CD4-positive, alpha-beta T cell treated with Interleukin-21 for 1 hour (primary cell): ENCODE results near the gene JOSD1.
"Not testable (repeated sequence)": the region's sequence is repeated elsewhere in the genome, so short reads cannot be mapped to it uniquely, and the experiment has no call there.

Source experiments
- DNase-seq: peaks from one replicate; pipeline ENCODE4 v3.0.0-alpha.2; 2020

Gene JOSD1

DNA sequence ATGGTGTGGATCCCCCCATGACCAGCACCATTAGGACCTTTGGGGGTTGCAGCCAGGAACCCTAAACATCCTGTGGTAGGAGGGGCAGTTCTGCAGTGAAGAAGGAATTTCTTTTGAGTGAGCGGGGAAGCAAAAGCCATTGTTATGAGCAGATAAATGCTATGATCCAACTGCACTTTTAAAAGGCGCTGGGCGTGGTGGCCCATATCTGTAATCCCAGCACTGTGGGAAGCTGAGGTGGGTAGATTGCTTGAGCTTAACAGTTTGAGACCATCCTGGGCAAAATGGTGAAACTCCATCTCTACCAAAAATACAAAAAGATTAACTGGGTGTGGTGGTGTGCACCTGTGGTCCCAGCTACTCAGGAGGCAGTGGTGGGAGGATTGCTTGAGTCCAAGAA is 24.9 kb downstream of the JOSD1 start:
- DNase-seq = no peak

GRCh38 chr22:38674888-38675287 is 25.9 kb downstream of the JOSD1 start:
- DNase-seq = no peak

GRCh38 chr22:38657045-38657909 is 43.5 kb downstream of the JOSD1 start:
- DNase-seq = peak; percentile 45

DNA sequence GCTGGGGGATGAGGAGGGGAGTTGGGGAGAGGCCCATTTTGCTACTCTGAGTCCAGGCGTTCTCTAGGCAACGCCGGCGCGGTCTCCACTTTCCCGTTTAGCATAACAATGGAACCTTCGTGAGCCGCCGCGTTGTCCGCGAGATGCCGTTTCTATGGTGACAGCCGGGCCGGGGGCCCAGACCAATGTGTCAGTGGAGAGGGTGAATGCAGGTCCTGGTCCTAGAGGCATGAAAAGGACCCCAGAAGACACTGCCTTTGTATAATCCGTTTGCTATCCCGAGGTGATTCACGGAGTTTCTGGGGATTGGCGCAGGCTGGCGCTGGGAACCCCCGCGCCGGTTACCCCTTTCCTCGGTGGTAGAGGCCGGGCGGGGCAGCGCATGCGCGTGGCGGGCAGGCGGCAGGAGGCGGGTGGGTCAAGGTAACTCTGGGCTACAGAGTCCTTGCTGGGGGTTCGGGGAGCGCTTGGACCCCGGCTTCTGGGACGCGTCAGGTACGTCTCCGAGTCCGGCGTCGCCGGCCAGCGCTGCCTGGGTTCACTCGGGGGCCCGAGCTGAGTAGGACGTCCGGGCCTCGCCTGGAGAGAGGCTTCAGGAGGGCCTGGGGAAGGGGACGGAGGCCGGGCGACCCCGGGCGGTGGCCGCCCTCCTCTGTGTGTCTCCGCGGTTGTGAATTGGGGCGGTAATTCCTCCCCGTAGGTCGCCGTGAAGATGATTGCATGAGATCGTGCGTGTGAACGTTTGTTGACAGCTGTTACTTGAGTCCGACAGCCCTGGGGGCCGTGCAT is 44.3 kb downstream of the JOSD1 start, which contains the start of the genes CBY1 and FAM227A:
CBY1 (plus strand) TSS at position 383 of the 789 bp plus-strand sequence. CDS start 11,417 bp downstream, outside the sequence.
FAM227A (minus strand) TSS at position 137 of the 789 bp plus-strand sequence. CDS start 6,224 bp downstream, outside the sequence.
- peak; percentile 88 for DNase-seq

GRCh38 chr22:38655519-38656255 is 45.1 kb downstream of the JOSD1 start:
- no peak for DNase-seq

- DNase-seq = no peak
Measured at GRCh38 chr22:38653741-38654140, 47.0 kb downstream of the JOSD1 start.

DNA sequence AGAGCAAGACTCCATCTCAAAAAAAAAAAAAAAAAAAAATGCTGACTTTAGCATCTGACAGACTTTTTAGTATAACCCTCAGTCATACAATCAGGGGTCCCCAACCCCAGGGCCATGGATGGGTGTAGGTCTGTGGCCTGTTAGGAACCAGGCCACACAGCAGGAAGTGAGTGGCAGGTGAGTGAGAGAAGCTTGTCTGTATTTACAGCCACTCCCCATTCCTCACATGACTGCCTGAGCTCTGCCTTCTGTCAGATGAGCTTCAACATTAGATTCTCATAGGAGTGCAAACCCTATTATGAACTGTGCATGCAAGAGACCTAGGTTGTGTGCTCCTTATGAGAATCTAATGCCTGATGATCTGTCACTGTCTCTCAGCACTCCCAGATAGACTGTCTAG is 47.9 kb downstream of the JOSD1 start:
- DNase-seq = no peak

DNA sequence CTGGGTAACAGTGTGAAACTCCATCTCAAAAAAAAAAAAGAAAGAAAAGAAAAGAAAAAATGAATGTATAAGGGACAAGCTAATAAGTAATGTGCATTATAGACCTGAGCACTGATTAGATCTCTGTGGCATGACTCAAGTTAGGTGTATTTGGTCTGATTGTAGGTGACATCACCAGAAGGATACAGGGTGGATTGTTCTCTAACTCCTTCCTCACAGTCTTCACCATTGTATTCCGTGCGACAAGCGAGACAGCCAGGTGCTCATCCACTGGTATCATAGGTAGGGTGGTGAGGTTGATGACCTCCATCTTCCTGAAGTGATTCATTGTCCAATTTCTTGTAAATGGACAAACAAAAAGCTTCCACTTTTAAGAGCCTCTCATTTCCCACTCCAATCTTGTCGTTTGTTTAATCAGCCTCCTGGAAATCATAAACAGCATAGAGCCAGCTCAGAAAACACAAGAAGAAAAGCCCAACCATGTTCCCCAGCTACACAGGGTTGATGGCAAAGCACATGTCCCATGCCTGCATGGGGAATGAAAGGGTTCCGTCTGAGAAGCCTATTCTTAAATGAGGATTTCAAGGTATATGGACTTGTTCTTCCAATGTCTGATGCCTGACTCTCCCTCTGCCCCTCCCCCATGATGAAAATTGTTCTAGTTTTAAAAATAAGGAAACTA is 50.8 kb downstream of the JOSD1 start:
- DNase-seq = no peak

GRCh38 chr22:38645430-38645829 is 55.3 kb downstream of the JOSD1 start:
- no peak for DNase-seq

GRCh38 chr22:38644245-38644644 is 56.5 kb downstream of the JOSD1 start:
- DNase-seq = not testable (repeated sequence)

- DNase-seq = no peak
Measured at GRCh38 chr22:38641476-38642040, 59.2 kb downstream of the JOSD1 start.

DNA sequence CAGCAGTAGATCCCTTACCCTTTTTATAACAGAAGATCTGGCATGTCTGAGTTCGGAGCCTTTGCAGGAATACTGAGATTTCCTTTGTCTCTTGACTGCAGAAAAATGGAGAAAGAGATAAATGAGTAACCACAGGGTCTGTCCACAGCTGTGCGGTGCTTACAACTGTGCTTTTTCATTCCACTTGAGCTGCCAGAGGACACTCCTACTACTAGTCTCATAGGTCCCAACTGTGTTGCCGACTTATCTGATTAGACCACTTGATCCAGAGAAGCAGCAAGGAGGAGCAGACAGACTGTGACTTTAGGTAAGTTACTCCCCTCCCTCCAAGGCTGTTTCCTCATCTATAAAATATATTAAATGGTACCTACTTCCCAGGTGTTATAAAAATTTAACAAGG is 62.0 kb downstream of the JOSD1 start:
- no peak for DNase-seq

GRCh38 chr22:38638216-38638615 is 62.5 kb downstream of the JOSD1 start:
- no peak for DNase-seq
